H9 (cell line): Measurements from ENCODE around the gene CHCHD6. TPM values are rescaled to one million over a fixed set of nuclear protein-coding genes. Genes with fewer than 3 reads are reported as not detected.

ENCODE experiments used
- DNase-seq: peaks from one replicate; pipeline ENCODE4 v3.0.0-alpha.2; 2017
- H2AFZ ChIP-seq: one replicate; pipeline ENCODE4 v1.6.1; 2013; ENCODE audit warnings: mild to moderate bottlenecking, low read length, control low read depth, moderate library complexity
- H2AK5ac ChIP-seq: 2 replicates; pipeline ENCODE4 v1.6.1; 2013; ENCODE audit warnings: low read length, control low read depth, mixed read lengths; ENCODE audit not compliant: insufficient read length
- H2BK120ac ChIP-seq: one replicate; pipeline ENCODE4 v1.6.1; 2013; ENCODE audit warnings: low read depth, mild to moderate bottlenecking, low read length, control low read depth, inconsistent platforms; ENCODE audit not compliant: poor library complexity, severe bottlenecking
- H2BK12ac ChIP-seq: 2 replicates; pipeline ENCODE4 v1.6.1; 2013; ENCODE audit warnings: low read length, control low read depth, mixed read lengths, low read depth; ENCODE audit not compliant: insufficient read length
- H2BK15ac ChIP-seq: 2 replicates; pipeline ENCODE4 v1.6.1; 2013; ENCODE audit warnings: low read depth, low read length, control low read depth
- H2BK20ac ChIP-seq: one replicate; pipeline ENCODE4 v1.6.1; 2013; ENCODE audit warnings: low read depth, mild to moderate bottlenecking, low read length, control low read depth, inconsistent platforms; ENCODE audit not compliant: poor library complexity, severe bottlenecking
- H2BK5ac ChIP-seq: 2 replicates; pipeline ENCODE4 v1.6.1; 2013; ENCODE audit warnings: low read length, control low read depth, mixed read lengths; ENCODE audit not compliant: insufficient read length
- H3K14ac ChIP-seq: 2 replicates; pipeline ENCODE4 v1.6.1; 2013; ENCODE audit warnings: low read length, control low read depth; ENCODE audit not compliant: insufficient read depth
- H3K18ac ChIP-seq: 2 replicates; pipeline ENCODE4 v1.6.1; 2013; ENCODE audit warnings: low read depth, mild to moderate bottlenecking, mixed read lengths, low read length, control low read depth; ENCODE audit not compliant: insufficient read length
- H3K23ac ChIP-seq: 2 replicates; pipeline ENCODE4 v1.6.1; 2013; ENCODE audit warnings: low read length, control low read depth, mixed read lengths, low read depth; ENCODE audit not compliant: insufficient read length
- H3K23me2 ChIP-seq: 2 replicates; pipeline ENCODE4 v1.6.1; 2013; ENCODE audit warnings: low read depth, mild to moderate bottlenecking, mixed read lengths, low read length, control low read depth; ENCODE audit not compliant: insufficient read length, poor library complexity, severe bottlenecking
- H3K27ac ChIP-seq: 2 replicates; pipeline ENCODE4 v1.5.1; 2013; ENCODE audit warnings: low read length, control low read depth, mixed read lengths, low read depth; ENCODE audit not compliant: insufficient read length
- H3K27me3 ChIP-seq: 2 replicates; pipeline ENCODE4 v1.6.1; 2013; ENCODE audit warnings: low read length, control low read depth, inconsistent platforms; ENCODE audit not compliant: insufficient read depth
- H3K4ac ChIP-seq: 2 replicates; pipeline ENCODE4 v1.6.1; 2013; ENCODE audit warnings: low read depth, mild to moderate bottlenecking, control low read depth, inconsistent platforms, low read length, moderate library complexity
- H3K4me1 ChIP-seq: 2 replicates; pipeline ENCODE4 v1.6.1; 2013; ENCODE audit warnings: low read length, control low read depth, inconsistent platforms; ENCODE audit not compliant: insufficient read depth
- H3K4me2 ChIP-seq: 2 replicates; pipeline ENCODE4 v1.6.1; 2013; ENCODE audit warnings: low read length, control low read depth, mixed read lengths; ENCODE audit not compliant: insufficient read length, insufficient read depth
- H3K56ac ChIP-seq: 2 replicates; pipeline ENCODE4 v1.6.1; 2013; ENCODE audit warnings: low read depth, mild to moderate bottlenecking, mixed read lengths, low read length, control low read depth; ENCODE audit not compliant: insufficient read length
- H3K79me1 ChIP-seq: 2 replicates; pipeline ENCODE4 v1.6.1; 2013; ENCODE audit warnings: low read depth, mild to moderate bottlenecking, moderate library complexity, low read length, control low read depth, inconsistent platforms; ENCODE audit not compliant: insufficient read depth, poor library complexity, severe bottlenecking
- H3K79me2 ChIP-seq: 2 replicates; pipeline ENCODE4 v1.6.1; 2013; ENCODE audit warnings: low read length, control low read depth, inconsistent platforms; ENCODE audit not compliant: insufficient read depth
- H3K9ac ChIP-seq: 2 replicates; pipeline ENCODE4 v1.6.1; 2013; ENCODE audit warnings: low read length, control low read depth, mixed read lengths; ENCODE audit not compliant: insufficient read length; ENCODE audit errors: extremely low read depth
- H3K9me3 ChIP-seq: one replicate; pipeline ENCODE4 v1.6.1; 2013; ENCODE audit warnings: low read depth, low read length, inconsistent platforms; ENCODE audit not compliant: control insufficient read depth
- H3T11ph ChIP-seq: one replicate; pipeline ENCODE4 v1.6.1; 2013; ENCODE audit warnings: mild to moderate bottlenecking, low read length, control low read depth, inconsistent platforms
- H4K20me1 ChIP-seq: one replicate; pipeline ENCODE4 v1.6.1; 2013; ENCODE audit not compliant: control insufficient read depth, insufficient read length, insufficient read depth
- H4K5ac ChIP-seq: 2 replicates; pipeline ENCODE4 v1.6.1; 2013; ENCODE audit warnings: low read depth, mild to moderate bottlenecking, mixed read lengths, low read length, control low read depth; ENCODE audit not compliant: insufficient read length
- H4K8ac ChIP-seq: replicated peaks from 2 replicates; pipeline ENCODE4 v1.6.1; 2013; ENCODE audit warnings: low read length, control low read depth, mixed read lengths, low read depth; ENCODE audit not compliant: insufficient read length
- H4K91ac ChIP-seq: 2 replicates; pipeline ENCODE4 v1.6.1; 2013; ENCODE audit warnings: low read depth, mild to moderate bottlenecking, moderate library complexity, mixed read lengths, low read length, control low read depth; ENCODE audit not compliant: insufficient read length
- H3K27ac Mint-ChIP-seq, 3 experiments: 2 replicates in 2 of 3; 3 replicates in 1 of 3; pipeline ENCODE4 v1.8.0; 2020 to 2021; ENCODE audit warnings: mixed read lengths in 3 of 3, mild to moderate bottlenecking in 1 of 3, moderate library complexity in 1 of 3
- H3K27me3 Mint-ChIP-seq: 2 replicates; pipeline ENCODE4 v1.8.0; 2021; ENCODE audit warnings: low read depth, mild to moderate bottlenecking, moderate library complexity, mixed read lengths
- H3K36me3 Mint-ChIP-seq, 3 experiments: 2 replicates in 2 of 3; 3 replicates in 1 of 3; pipeline ENCODE4 v1.8.0; 2020 to 2021; ENCODE audit warnings: low read depth in 3 of 3, mixed read lengths in 3 of 3; ENCODE audit not compliant: insufficient read depth in 1 of 3
- H3K4me1 Mint-ChIP-seq, 2 experiments: 2 replicates each; pipeline ENCODE4 v1.8.0; 2020; ENCODE audit warnings: mixed read lengths in 2 of 2
- H3K4me3 Mint-ChIP-seq, 2 experiments: 2 replicates in 1 of 2; 3 replicates in 1 of 2; pipeline ENCODE4 v1.8.0; 2020 to 2021; ENCODE audit warnings: mild to moderate bottlenecking in 2 of 2, mixed read lengths in 2 of 2, moderate library complexity in 1 of 2
- H3K9me3 Mint-ChIP-seq, 2 experiments: 2 replicates in 1 of 2; 3 replicates in 1 of 2; pipeline ENCODE4 v1.8.0; 2020; ENCODE audit warnings: mild to moderate bottlenecking in 2 of 2, mixed read lengths in 2 of 2, moderate library complexity in 1 of 2
- CTCF ChIP-seq: fragments of 200-600 bp; sonication (generic); conservative IDR thresholded peaks from 3 replicates; pipeline ENCODE4 v1.8.0; 2021; ENCODE audit warnings: antibody characterized with exemption, mild to moderate bottlenecking
- WGBS: extraction: QIAGEN DNeasy Blood & Tissue Kit; methylation state at CpG from one replicate; pipeline ENCODE4 v1.1.7; 2013; ENCODE audit warnings: missing lambda C conversion rate, low lambda C conversion rate, mixed read lengths; ENCODE audit not compliant: insufficient read length; ENCODE audit errors: extremely low coverage; 5-methylcytosine and 5-hydroxymethylcytosine counted together
- total RNA-seq: library from RNA; stranded (reverse); gene quantifications from 2 replicates; pipeline ENCODE4 v1.2.1, GENCODE V29; 2021

CHCHD6 gene
- total RNA-seq, 1 experiment from 2014 or later = 34.2 TPM

GRCh38 chr3:126732281-126733060 lies 28.4 kb downstream of the CHCHD6 start:
- no peak overlapping the region for H2BK120ac ChIP-seq
- no peak overlapping the region for H3K4ac ChIP-seq
- H2BK12ac ChIP-seq = no peak overlapping the region
- H3K79me1 ChIP-seq = no peaks in the 10 kb centered on the region
- H3K9me3 ChIP-seq = no peaks in the 10 kb centered on the region
- H3K18ac ChIP-seq = no peak overlapping the region
- Mint-ChIP-seq H3K36me3 (peaks cover 18 to 24% (median 19%) of the 10 kb centered on the region in 3 experiments), H3K4me1 (peaks cover 0 to 2% of the 10 kb centered on the region in 2 experiments; a peak in 3 of 4 replicates), H3K9me3 (no peaks in the 10 kb centered on the region), H3K27me3 (no peaks in the 10 kb centered on the region), H3K27ac (no peak overlapping the region; a peak in 1 of 7 replicates), H3K4me3 (no peak overlapping the region)
- no peaks in the 10 kb centered on the region for H3K23me2 ChIP-seq
- no peak overlapping the region for H3K56ac ChIP-seq
- TF ChIP-seq CTCF = no peak
- no peaks in the 10 kb centered on the region for H3K27me3 ChIP-seq
- H3K9ac ChIP-seq = no peak overlapping the region
- H2AK5ac ChIP-seq = no peak overlapping the region
- no peak for DNase-seq
- H3K4me2 ChIP-seq = no peak overlapping the region
- no peak overlapping the region for H2BK20ac ChIP-seq
- H4K8ac ChIP-seq = no peak overlapping the region
- no CpG with 5 or more reads among the region's 6 CpGs for WGBS
- no peaks in the 10 kb centered on the region; the same call in 1 of the 2 replicates for H3K4me1 ChIP-seq
- H3K23ac ChIP-seq = no peak overlapping the region
- H2BK15ac ChIP-seq = no peak overlapping the region
- no peak overlapping the region for H3K27ac ChIP-seq
- no peak overlapping the region for H3K14ac ChIP-seq
- no peak overlapping the region for H3T11ph ChIP-seq
- no peak overlapping the region for H2BK5ac ChIP-seq
- H2AFZ ChIP-seq = no peak overlapping the region
- H3K79me2 ChIP-seq = no peaks in the 10 kb centered on the region
- no peak overlapping the region for H4K91ac ChIP-seq
- no peaks in the 10 kb centered on the region for H4K20me1 ChIP-seq
- no peak overlapping the region for H4K5ac ChIP-seq
